Measurements from ENCODE around the gene PATJ. TPM values are rescaled to one million over a fixed set of nuclear protein-coding genes. Genes with fewer than 3 reads are reported as not detected.

PATJ gene
- total RNA-seq, 4 donors from 2014 or later, result 10.6 to 44.8 (median 26.1) TPM

- Histone ChIP-seq H3K27ac (no peak overlapping the region), H3K36me3 (no peaks in the 10 kb centered on the region), H3K4me1 (no peaks in the 10 kb centered on the region), H3K9me3 (no peaks in the 10 kb centered on the region), H3K4me3 (no peak overlapping the region), H3K27me3 (no peaks in the 10 kb centered on the region)
- intact Hi-C loops (cut with DNase I; ENCODE audit: low total_unique reads), result no loop called here
- no peak for DNase-seq
- TF ChIP-seq, protein P1, sequence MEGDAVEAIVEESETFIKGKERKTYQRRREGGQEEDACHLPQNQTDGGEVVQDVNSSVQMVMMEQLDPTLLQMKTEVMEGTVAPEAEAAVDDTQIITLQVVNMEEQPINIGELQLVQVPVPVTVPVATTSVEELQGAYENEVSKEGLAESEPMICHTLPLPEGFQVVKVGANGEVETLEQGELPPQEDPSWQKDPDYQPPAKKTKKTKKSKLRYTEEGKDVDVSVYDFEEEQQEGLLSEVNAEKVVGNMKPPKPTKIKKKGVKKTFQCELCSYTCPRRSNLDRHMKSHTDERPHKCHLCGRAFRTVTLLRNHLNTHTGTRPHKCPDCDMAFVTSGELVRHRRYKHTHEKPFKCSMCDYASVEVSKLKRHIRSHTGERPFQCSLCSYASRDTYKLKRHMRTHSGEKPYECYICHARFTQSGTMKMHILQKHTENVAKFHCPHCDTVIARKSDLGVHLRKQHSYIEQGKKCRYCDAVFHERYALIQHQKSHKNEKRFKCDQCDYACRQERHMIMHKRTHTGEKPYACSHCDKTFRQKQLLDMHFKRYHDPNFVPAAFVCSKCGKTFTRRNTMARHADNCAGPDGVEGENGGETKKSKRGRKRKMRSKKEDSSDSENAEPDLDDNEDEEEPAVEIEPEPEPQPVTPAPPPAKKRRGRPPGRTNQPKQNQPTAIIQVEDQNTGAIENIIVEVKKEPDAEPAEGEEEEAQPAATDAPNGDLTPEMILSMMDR (IDR thresholded peaks at IDR 0.05), result no peak
- TF ChIP-seq POLR2A (IDR thresholded peaks at IDR 0.05), result no peak
Observed at GRCh38 chr1:62077821-62078220, 335.5 kb downstream of the PATJ start.

- no peaks in the 10 kb centered on the region for H3K4me1 ChIP-seq
- no peaks in the 10 kb centered on the region for H3K9me3 ChIP-seq
- intact Hi-C loops (cut with DNase I; ENCODE audit: low total_unique reads), result no loop called here
- no peaks in the 10 kb centered on the region for H3K36me3 ChIP-seq
- no peak for TF ChIP-seq POLR2A (IDR thresholded peaks at IDR 0.05)
- TF ChIP-seq, protein P1 (IDR thresholded peaks at IDR 0.05), result peak; percentile 51 to 80 (median 54)
- DNase-seq, result peak; percentile 13 to 19
- H3K27me3 ChIP-seq, result no peaks in the 10 kb centered on the region
- H3K27ac ChIP-seq, result no peak overlapping the region
- H3K4me3 ChIP-seq, result no peak overlapping the region
Observed at GRCh38 chr1:62082456-62083363, 340.4 kb downstream of the PATJ start.

GRCh38 chr1:62084310-62084890 lies 342.1 kb downstream of the PATJ start:
- Histone ChIP-seq H3K9me3 (no peaks in the 10 kb centered on the region), H3K4me3 (no peak overlapping the region), H3K27me3 (no peaks in the 10 kb centered on the region), H3K36me3 (no peaks in the 10 kb centered on the region), H3K4me1 (no peaks in the 10 kb centered on the region), H3K27ac (no peak overlapping the region)
- intact Hi-C loops (cut with DNase I; ENCODE audit: low total_unique reads), result no loop called here
- TF ChIP-seq, protein P1 (IDR thresholded peaks at IDR 0.05), result no peak
- no peak for TF ChIP-seq POLR2A (IDR thresholded peaks at IDR 0.05)
- DNase-seq, result peak in 1 of 2 donors; percentile 15

GRCh38 chr1:62088439-62088838 lies 346.2 kb downstream of the PATJ start:
- DNase-seq, result no peak
- Histone ChIP-seq H3K9me3 (no peaks in the 10 kb centered on the region), H3K27ac (no peak overlapping the region), H3K4me3 (no peak overlapping the region), H3K4me1 (no peaks in the 10 kb centered on the region), H3K36me3 (no peaks in the 10 kb centered on the region), H3K27me3 (no peaks in the 10 kb centered on the region)
- intact Hi-C loops (cut with DNase I; ENCODE audit: low total_unique reads), result no loop called here
- TF ChIP-seq, protein P1 (IDR thresholded peaks at IDR 0.05), result no peak
- TF ChIP-seq POLR2A (IDR thresholded peaks at IDR 0.05), result no peak

DNA sequence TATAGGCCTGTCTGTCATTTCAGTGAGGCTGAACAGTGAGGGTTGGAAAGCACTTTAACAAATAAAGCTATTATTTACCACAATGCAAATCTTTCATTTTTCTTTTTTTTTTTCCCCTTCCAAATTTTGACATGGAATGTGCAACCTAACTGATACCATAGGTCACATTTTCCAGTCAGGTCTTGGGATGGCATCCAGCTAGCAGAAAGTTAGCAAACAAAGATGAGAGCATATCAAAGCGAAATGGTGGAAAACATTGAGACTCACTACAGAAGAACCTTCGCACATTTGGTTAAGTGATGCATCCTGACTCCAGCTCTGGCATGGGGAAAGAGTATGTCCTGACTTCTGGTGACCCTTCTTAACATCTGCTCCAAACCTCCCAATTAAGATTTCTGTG lies 347.3 kb downstream of the PATJ start:
- Histone ChIP-seq H3K9me3 (no peaks in the 10 kb centered on the region), H3K27ac (no peak overlapping the region), H3K27me3 (no peaks in the 10 kb centered on the region), H3K36me3 (no peaks in the 10 kb centered on the region), H3K4me3 (no peak overlapping the region), H3K4me1 (no peaks in the 10 kb centered on the region)
- intact Hi-C loops (cut with DNase I; ENCODE audit: low total_unique reads), result no loop called here
- no peak for TF ChIP-seq POLR2A (IDR thresholded peaks at IDR 0.05)
- TF ChIP-seq, protein P1 (IDR thresholded peaks at IDR 0.05), result no peak
- DNase-seq, result no peak
